Fibroblast of skin of left quadriceps (primary cell): ENCODE results near the gene TAS1R1.

ENCODE experiments used
- DNase-seq, 2 experiments: peaks; one replicate each; pipeline ENCODE4 v3.0.0-alpha.2; 2013; ENCODE audit warnings: low read depth in 2 of 2

The TAS1R1 gene

GRCh38 chr1:6603915-6604558, 48.9 kb downstream of the TAS1R1 start:
- DNase-seq, result peak; percentile 77 to 78

- peak in 1 of 2 experiments; percentile 12 for DNase-seq
Measured at GRCh38 chr1:6612641-6613360, 57.7 kb downstream of the TAS1R1 start.

- peak; percentile 99 for DNase-seq
Measured at GRCh38 chr1:6613361-6614018, 58.4 kb downstream of the TAS1R1 start, which contains the start of gene PHF13. Gene PHF13 (plus strand): TSS chr1:6613731. CDS start chr1:6614067, 336 bp downstream.

- peak in 1 of 2 experiments; percentile 15 for DNase-seq
Measured at GRCh38 chr1:6614019-6614928, 59.2 kb downstream of the TAS1R1 start.

GRCh38 chr1:6614929-6615785, 60.0 kb downstream of the TAS1R1 start:
- no peak for DNase-seq

- no peak for DNase-seq
Measured at GRCh38 chr1:6619045-6619444, 63.9 kb downstream of the TAS1R1 start.

GRCh38 chr1:6621429-6622391, 66.6 kb downstream of the TAS1R1 start:
- DNase-seq, result no peak

GRCh38 chr1:6622396-6623152, 67.5 kb downstream of the TAS1R1 start:
- DNase-seq, result no peak

- DNase-seq, result no peak
Measured at GRCh38 chr1:6623269-6623965, 68.3 kb downstream of the TAS1R1 start.

GRCh38 chr1:6624710-6625583, 69.8 kb downstream of the TAS1R1 start, which contains the start of gene THAP3:
Gene THAP3 (plus strand): TSS chr1:6624868. CDS start chr1:6625219, 351 bp downstream.
- peak; percentile 56 to 64 for DNase-seq

- DNase-seq, result peak; percentile 38 to 39
Measured at GRCh38 chr1:6625584-6626149, 70.6 kb downstream of the TAS1R1 start.

- no peak for DNase-seq
Measured at GRCh38 chr1:6627031-6627430, 71.9 kb downstream of the TAS1R1 start.

GRCh38 chr1:6627841-6628545, 72.9 kb downstream of the TAS1R1 start:
- no peak for DNase-seq

- DNase-seq, result no peak
Measured at GRCh38 chr1:6628971-6629479, 73.9 kb downstream of the TAS1R1 start.
